HG02798 (cell line): ENCODE results near the gene IQUB.
"Not testable (repeated sequence)": the region's sequence is repeated elsewhere in the genome, so short reads cannot be mapped to it uniquely, and the experiment has no call there.

Experiments used
- ATAC-seq: cut with Tn5 transposase; IDR thresholded peaks from one replicate; pipeline ENCODE4 v1.9.1; 2021; ENCODE audit warnings: mild to moderate bottlenecking; ENCODE audit not compliant: unreplicated experiment, poor library complexity

The IQUB gene

DNA sequence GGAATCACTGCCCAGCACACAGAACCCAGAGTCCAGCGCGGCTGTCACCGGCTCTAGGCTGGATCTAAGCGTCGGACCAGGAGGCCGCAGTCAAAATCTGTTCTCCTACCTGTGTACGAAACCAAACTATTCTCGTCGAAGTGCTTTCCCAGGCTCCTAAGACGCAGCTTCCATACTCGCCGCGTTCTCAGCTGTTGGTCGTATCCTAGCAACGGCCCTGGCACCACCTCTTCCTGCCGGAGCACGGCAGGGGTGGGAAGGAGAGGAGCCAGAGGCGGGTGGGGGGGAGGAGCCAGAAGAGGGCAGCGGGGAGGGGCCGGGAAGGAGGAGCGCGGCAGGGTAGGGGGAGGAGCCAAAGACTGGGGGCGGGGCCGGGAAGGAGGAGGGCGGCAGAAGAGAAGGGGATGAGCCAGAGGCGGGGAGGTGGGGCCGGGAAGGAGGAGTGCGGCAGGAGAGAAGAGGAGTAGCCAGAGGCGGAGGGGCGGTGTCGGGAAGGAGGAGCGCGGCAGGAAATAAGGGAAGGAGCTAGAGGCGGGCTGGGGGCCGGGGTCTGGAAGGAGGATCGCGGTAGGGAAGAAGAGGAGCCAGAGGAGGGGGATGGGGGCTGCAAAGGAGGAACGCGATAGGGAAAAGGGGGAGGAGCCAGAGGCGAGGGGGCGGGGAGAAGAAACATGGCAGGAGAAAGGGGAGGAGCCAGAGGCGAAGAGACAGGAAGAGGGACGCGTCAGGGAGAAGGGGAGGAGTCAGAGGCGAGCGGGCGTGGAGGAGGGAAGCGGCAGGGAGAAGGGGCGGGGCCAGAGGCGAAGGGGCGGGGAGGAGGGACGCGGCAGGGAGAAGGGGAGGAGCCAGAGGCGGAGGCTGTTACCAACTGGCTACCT, at the start of gene IQUB:
TSS of gene IQUB (minus strand) at position 213 of the 878 bp plus-strand sequence. CDS start 22,255 bp downstream, outside the sequence.
- ATAC-seq: peak; percentile 81

DNA sequence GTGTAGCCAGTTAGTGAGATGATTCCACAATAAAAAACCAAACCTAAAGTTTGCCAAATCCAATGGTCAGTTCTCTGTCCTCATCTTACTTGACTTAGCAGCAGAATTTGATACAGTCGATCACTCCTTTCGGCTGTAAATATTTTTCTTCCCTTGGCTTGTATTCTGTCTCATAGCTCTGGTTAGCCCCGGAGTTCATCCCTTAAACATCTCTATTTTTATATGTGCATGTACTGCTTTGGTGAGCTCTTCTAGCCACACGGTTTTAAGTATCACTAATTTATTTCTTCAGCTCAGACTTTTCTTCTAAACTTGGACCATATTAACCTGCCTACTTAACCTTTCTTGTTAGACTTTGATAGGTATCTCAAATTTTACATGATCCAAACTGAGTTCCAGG, 49.4 kb upstream of the IQUB start:
- ATAC-seq: no peak

- no peak for ATAC-seq
These were observed 46.7 kb upstream of the IQUB start for GRCh38 chr7:123581162-123581459.

- ATAC-seq: peak; percentile 74
These were observed 46.2 kb upstream of the IQUB start for GRCh38 chr7:123580406-123581161.

- no peak for ATAC-seq
These were observed 45.0 kb upstream of the IQUB start for GRCh38 chr7:123579416-123579815.

DNA sequence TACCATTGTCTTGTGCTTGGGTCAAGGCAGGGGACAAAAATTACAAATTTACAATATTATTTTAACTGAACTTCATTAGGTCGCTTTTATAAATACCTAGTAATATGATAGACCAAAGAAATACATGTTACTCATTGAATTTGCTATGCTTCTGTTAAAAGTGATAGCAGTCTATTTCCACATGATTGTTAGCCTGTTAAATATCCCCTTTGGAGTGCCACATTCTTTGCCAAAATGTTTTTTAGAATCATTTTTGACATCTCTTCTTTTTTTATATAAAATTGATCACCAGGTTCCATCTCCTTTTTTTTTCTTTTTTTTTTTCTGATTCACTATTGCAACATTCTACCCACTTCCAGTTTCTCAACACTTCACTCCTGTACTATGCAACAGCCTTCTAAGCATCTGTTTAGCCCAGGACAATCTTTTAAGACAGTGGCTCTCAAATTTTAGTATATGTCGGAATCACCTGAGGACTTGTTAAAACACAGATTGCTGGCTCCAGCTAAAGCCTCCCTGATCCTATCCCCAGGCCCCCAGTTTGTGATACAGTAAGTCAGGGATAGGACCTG, 39.6 kb upstream of the IQUB start:
- ATAC-seq: no peak

DNA sequence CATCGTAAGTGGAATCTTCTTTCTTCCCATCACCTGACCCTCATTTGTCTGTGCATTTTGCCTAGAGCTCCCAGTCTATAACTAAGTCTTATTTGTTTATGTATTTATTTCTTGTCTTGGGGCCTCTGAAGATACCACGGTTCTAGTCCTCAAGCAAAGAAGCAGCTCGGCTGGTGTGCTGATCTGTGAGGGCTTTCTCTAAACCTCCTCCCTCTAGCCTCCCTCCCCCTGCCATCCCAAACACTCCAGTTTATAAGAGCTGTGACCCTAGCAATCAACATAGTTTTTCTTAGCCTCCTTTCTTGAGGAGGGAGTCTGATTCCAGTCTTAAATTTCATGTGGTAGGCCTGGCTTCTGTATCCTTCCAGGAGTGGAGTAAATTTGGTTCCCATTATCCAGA, 38.9 kb upstream of the IQUB start:
- no peak for ATAC-seq

DNA sequence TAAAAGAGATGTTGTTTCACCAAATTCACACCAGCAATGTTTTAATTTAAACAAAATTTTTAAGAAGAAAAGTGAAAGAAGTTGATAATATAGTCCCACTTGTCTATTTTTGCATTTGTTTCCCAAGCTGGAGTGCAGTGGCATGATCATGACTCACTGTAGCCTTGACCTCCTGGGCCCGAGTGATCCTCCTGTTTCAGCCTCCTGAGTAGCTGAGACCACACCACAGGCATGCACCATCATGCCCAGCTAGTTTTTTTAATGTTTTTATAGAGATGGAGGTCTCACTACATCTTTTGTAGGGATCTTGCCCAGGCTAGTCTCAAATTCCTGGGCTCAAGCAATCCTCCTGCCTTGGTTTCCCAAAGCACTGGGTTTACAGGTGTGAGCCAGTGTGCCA, 37.3 kb upstream of the IQUB start:
- ATAC-seq: no peak

DNA sequence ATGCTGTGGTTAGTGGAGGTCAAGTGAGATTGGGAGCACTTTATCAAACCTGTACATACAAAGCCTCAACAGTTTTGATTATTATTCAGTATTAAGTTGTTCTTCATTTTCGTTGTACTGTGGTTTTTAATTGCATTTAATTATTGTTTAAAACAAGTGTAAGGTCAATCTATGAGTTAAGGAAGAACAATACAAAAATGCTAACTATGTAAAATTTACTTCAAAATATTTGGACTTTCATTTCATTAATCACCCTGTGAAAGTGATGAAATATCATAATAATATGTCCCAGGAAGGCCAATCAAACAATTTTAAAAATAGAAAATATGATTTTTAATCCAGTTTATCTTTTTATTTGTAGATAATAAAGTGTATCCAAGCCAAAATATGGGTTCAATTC, 36.8 kb upstream of the IQUB start:
- ATAC-seq: no peak

DNA sequence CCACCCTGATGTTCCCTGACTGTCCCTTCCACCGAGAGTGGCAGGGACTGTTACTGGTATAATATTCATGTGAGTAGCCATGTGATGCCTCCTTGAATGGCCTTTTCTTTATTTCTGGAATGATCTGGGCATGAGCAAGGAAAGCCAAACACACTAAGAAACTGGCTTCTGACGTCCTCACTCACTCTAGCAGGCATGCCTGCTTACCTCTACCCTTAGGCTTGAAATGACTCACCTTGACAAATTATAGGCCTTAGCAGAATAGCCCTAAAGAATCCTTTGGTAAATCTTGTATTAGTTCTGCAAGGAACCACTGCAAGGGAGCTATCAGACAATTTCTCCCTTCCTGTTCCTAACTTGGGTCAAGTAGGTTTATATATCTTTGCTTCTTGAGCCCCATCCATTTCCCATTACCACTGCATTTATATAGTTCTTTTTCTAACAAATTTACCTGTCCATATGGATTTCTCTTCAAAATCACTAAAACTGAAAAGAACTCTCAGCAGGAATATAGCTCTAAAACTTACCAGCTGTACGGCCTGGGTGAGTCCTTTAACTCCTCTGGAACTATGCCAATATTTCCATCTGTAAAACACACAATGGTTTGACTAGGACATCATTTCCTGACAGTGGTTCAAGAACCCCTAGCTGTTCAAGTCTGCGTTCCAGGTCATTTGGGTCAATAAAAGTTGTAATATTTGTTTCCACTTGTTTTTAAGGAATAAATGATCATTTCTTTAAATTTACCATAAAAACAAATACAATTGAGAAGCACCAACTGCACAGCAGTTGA, 36.2 kb upstream of the IQUB start:
- no peak for ATAC-seq

GRCh38 chr7:123569352-123570010, 35.1 kb upstream of the IQUB start:
- no peak for ATAC-seq

DNA sequence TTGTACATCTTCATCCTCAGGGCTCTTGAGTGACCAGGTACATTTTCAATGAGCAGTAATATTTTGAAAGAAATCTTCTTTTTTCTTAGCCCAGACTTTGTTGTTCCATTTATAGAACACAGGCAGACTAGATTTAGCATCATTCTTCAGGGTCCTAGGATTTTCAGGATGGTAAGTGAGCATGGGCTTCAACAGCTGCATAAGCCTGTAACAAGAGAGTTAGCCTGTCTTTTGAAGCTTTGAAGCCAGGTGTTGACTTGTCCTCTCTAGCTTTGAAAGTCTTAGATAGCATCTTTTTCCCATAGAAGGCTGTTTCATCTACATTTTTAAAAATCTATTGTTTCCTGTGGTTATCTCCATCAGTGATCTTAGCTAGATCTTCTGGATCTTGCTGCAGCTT, 27.7 kb upstream of the IQUB start:
- no peak for ATAC-seq

DNA sequence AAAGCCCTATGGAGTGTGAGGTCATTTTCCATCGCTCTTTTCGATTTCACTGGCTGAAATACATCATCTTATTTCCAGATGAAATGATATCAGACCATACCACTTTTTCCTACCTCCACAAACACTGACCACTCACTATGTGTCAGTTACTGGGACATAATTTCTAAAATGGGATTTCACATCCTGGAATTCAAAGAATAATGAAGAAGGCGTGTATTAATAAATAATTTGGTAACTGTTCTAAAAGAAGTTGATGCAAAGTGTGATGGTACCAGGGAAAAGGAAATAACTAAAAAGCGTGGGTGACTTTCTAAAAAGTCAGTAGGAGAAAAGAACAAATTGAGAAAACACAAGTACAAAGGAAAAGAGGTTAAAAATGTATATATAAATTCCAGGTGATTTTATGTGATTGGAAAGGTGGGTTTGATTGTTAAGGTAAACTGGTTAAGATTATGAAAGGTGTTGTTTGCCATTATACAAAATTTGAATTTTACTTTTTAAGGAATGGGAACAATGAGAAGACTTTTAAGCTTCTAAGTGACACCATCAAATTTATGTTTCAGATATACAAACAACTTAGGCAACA, 24.0 kb upstream of the IQUB start:
- no peak for ATAC-seq

DNA sequence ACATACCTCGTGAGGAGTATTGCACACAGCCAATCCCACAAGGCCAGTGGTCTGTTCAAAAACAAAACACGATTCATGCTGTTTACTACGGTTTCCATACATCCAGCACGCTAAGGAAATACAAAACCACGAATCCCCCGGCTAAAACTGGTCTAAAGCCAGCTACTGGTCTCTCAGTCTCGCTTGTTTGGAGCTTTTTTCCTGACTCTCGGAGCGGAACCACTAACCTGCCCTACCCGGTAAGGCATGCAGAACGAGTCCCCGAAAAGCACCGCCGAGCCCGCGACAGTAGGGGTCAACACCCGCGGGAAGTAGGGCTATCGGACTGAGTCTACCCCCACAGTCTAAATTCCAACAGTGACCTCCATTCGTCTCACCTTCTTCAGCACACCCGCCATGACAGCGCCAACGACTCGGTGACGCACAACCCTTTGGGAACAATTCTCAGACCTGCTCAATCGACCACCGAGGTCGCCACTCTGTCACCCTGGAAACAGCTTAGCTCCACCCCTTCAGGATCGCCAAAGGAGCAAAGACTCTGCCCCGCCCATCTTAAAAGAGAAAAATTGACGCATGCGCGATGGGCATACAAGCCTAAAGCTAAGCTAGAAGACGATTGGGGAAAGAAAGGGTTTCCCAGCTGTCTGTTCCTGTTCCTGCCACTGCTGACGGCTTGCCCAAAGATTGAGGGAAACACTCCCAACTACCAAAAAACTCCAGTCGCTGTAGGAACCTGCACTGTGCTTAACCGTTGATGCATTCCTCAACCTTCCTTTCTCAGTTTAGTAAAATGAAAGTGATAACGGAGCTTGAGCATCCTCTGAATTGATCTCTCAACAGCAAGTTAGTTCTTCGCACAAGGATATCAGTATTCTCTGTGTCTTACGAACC, 23.2 kb upstream of the IQUB start, which contains the start of gene NDUFA5:
TSS of gene NDUFA5 (minus strand) at position 421 of the 891 bp plus-strand sequence. CDS start at position 398, 23 bp downstream.
- peak; percentile 99 for ATAC-seq

GRCh38 chr7:123557016-123557397, 22.6 kb upstream of the IQUB start:
- no peak for ATAC-seq

GRCh38 chr7:123555484-123555883, 21.1 kb upstream of the IQUB start:
- no peak for ATAC-seq

DNA sequence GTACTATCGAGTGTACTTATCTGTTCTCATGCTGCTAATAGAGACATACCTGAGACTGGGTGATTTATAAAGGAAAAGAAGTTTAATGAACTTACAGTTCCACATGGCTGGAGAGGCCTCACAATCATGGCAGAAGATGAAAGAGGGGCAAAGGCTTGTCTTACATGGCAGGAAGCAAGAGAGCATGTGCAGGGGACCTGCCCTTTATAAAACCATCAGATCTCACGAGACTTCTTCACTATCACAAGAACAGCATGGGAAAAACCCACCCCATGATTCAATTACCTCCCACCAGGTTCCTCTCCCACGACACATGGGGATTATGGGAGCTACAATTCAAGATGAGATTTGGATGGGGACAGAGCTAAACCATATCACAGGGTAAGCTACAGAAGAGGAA, 18.8 kb upstream of the IQUB start:
- no peak for ATAC-seq

DNA sequence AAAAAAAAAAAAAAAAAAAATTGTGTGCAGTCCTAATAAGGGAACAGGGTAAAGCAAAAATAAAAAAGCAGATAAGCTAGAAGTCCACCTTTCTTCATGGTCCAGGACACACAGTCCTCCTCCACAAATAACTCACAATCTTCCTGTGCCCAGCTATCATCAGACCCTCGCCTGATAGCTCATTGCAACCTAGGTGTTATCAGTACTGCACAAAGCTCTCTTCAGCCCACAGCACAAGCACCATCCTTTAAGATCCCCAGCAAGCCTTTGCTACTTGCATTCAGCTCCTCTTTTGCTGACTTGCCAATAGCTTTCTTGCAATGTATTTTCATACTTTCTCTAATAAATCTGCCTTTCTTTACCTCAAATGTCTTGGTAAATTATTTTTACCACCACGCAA, 18.2 kb upstream of the IQUB start:
- ATAC-seq: no peak

GRCh38 chr7:123552134-123552533, 17.7 kb upstream of the IQUB start:
- ATAC-seq: not testable (repeated sequence)
